T-helper 1 cell treated with Interleukin-12 subunit alpha and Interleukin-12 subunit beta and Interleukin-4 antibody, amounts not matched to agents 30 μg/mL and 1 μg/mL, for 36 hours (primary cell): ENCODE results near the gene LGALS9.
A peak's percentile ranks its signal among the peaks of the same experiment; 100 is the strongest.

Experiments
- H3K27ac Mint-ChIP-seq: one replicate; pipeline ENCODE4 v1.8.0; 2021; ENCODE audit warnings: mild to moderate bottlenecking, mixed read lengths
- H3K27me3 Mint-ChIP-seq: one replicate; pipeline ENCODE4 v1.8.0; 2021; ENCODE audit warnings: low read depth, mixed read lengths
- H3K36me3 Mint-ChIP-seq: one replicate; pipeline ENCODE4 v1.8.0; 2021; ENCODE audit warnings: low read depth, mixed read lengths
- H3K4me1 Mint-ChIP-seq: one replicate; pipeline ENCODE4 v1.8.0; 2021; ENCODE audit warnings: low read depth, mixed read lengths
- H3K4me3 Mint-ChIP-seq: one replicate; pipeline ENCODE4 v1.8.0; 2021; ENCODE audit warnings: mild to moderate bottlenecking, moderate library complexity, mixed read lengths
- H3K9me3 Mint-ChIP-seq: one replicate; pipeline ENCODE4 v1.8.0; 2021; ENCODE audit warnings: mixed read lengths

Gene LGALS9

GRCh38 chr17:27610304-27610677, 20.7 kb upstream of the LGALS9 start:
- peaks cover 28% of the 10 kb centered on the region for H3K4me1 Mint-ChIP-seq
- no peak overlapping the region for H3K27ac Mint-ChIP-seq
- H3K36me3 Mint-ChIP-seq, result peaks cover 54% of the 10 kb centered on the region
- H3K9me3 Mint-ChIP-seq, result peaks cover 3% of the 10 kb centered on the region
- H3K4me3 Mint-ChIP-seq, result no peak overlapping the region
- H3K27me3 Mint-ChIP-seq, result no peaks in the 10 kb centered on the region

- Mint-ChIP-seq H3K27me3 (no peaks in the 10 kb centered on the region), H3K9me3 (peaks cover 6% of the 10 kb centered on the region), H3K4me3 (no peak overlapping the region), H3K27ac (peak overlapping the region; percentile 16), H3K36me3 (peaks cover 63% of the 10 kb centered on the region), H3K4me1 (peaks cover 46% of the 10 kb centered on the region)
These were observed 18.7 kb upstream of the LGALS9 start for GRCh38 chr17:27612160-27612770.

GRCh38 chr17:27613433-27613832, 17.6 kb upstream of the LGALS9 start:
- peaks cover 61% of the 10 kb centered on the region for H3K36me3 Mint-ChIP-seq
- peaks cover 44% of the 10 kb centered on the region for H3K4me1 Mint-ChIP-seq
- H3K9me3 Mint-ChIP-seq, result peaks cover 6% of the 10 kb centered on the region
- H3K4me3 Mint-ChIP-seq, result no peak overlapping the region
- no peaks in the 10 kb centered on the region for H3K27me3 Mint-ChIP-seq
- H3K27ac Mint-ChIP-seq, result no peak overlapping the region

- Mint-ChIP-seq H3K27ac (peak overlapping the region; percentile 32), H3K4me3 (no peak overlapping the region), H3K36me3 (peaks cover 57% of the 10 kb centered on the region), H3K4me1 (peaks cover 40% of the 10 kb centered on the region), H3K27me3 (no peaks in the 10 kb centered on the region), H3K9me3 (peaks cover 6% of the 10 kb centered on the region)
These were observed 15.9 kb upstream of the LGALS9 start for GRCh38 chr17:27615121-27615520.

GRCh38 chr17:27616414-27616813, 14.6 kb upstream of the LGALS9 start:
- H3K4me1 Mint-ChIP-seq, result peaks cover 43% of the 10 kb centered on the region
- H3K4me3 Mint-ChIP-seq, result peak overlapping the region; percentile 40
- peaks cover 57% of the 10 kb centered on the region for H3K36me3 Mint-ChIP-seq
- no peaks in the 10 kb centered on the region for H3K27me3 Mint-ChIP-seq
- peak overlapping the region; percentile 72 for H3K27ac Mint-ChIP-seq
- peaks cover 6% of the 10 kb centered on the region for H3K9me3 Mint-ChIP-seq

- peaks cover 6% of the 10 kb centered on the region for H3K9me3 Mint-ChIP-seq
- peaks cover 59% of the 10 kb centered on the region for H3K36me3 Mint-ChIP-seq
- peaks cover 31% of the 10 kb centered on the region for H3K4me1 Mint-ChIP-seq
- no peak overlapping the region for H3K4me3 Mint-ChIP-seq
- no peaks in the 10 kb centered on the region for H3K27me3 Mint-ChIP-seq
- H3K27ac Mint-ChIP-seq, result no peak overlapping the region
These were observed 12.6 kb upstream of the LGALS9 start for GRCh38 chr17:27618417-27618816.

GRCh38 chr17:27620721-27621120, 10.3 kb upstream of the LGALS9 start:
- H3K36me3 Mint-ChIP-seq, result peaks cover 44% of the 10 kb centered on the region
- H3K27me3 Mint-ChIP-seq, result no peaks in the 10 kb centered on the region
- H3K4me3 Mint-ChIP-seq, result no peak overlapping the region
- H3K4me1 Mint-ChIP-seq, result peaks cover 24% of the 10 kb centered on the region
- H3K9me3 Mint-ChIP-seq, result no peaks in the 10 kb centered on the region
- peak overlapping the region; percentile 75 for H3K27ac Mint-ChIP-seq

- no peak overlapping the region for H3K4me3 Mint-ChIP-seq
- H3K4me1 Mint-ChIP-seq, result peaks cover 16% of the 10 kb centered on the region
- no peak overlapping the region for H3K27ac Mint-ChIP-seq
- peaks cover 42% of the 10 kb centered on the region for H3K36me3 Mint-ChIP-seq
- no peaks in the 10 kb centered on the region for H3K27me3 Mint-ChIP-seq
- no peaks in the 10 kb centered on the region for H3K9me3 Mint-ChIP-seq
These were observed 9.5 kb upstream of the LGALS9 start for GRCh38 chr17:27621536-27621935.

GRCh38 chr17:27621942-27622559, 8.9 kb upstream of the LGALS9 start:
- H3K27ac Mint-ChIP-seq, result no peak overlapping the region
- H3K27me3 Mint-ChIP-seq, result no peaks in the 10 kb centered on the region
- peaks cover 11% of the 10 kb centered on the region for H3K4me1 Mint-ChIP-seq
- H3K9me3 Mint-ChIP-seq, result no peaks in the 10 kb centered on the region
- H3K36me3 Mint-ChIP-seq, result peaks cover 42% of the 10 kb centered on the region
- H3K4me3 Mint-ChIP-seq, result no peak overlapping the region

- H3K4me3 Mint-ChIP-seq, result no peak overlapping the region
- peaks cover 42% of the 10 kb centered on the region for H3K36me3 Mint-ChIP-seq
- H3K9me3 Mint-ChIP-seq, result no peaks in the 10 kb centered on the region
- H3K4me1 Mint-ChIP-seq, result peaks cover 14% of the 10 kb centered on the region
- H3K27ac Mint-ChIP-seq, result no peak overlapping the region
- H3K27me3 Mint-ChIP-seq, result no peaks in the 10 kb centered on the region
These were observed 8.0 kb upstream of the LGALS9 start for GRCh38 chr17:27622986-27623385.

GRCh38 chr17:27623614-27624013, 7.4 kb upstream of the LGALS9 start:
- Mint-ChIP-seq H3K27ac (no peak overlapping the region), H3K4me3 (no peak overlapping the region), H3K27me3 (no peaks in the 10 kb centered on the region), H3K36me3 (peaks cover 38% of the 10 kb centered on the region), H3K9me3 (no peaks in the 10 kb centered on the region), H3K4me1 (peaks cover 20% of the 10 kb centered on the region)

- Mint-ChIP-seq H3K36me3 (peaks cover 41% of the 10 kb centered on the region), H3K4me1 (peaks cover 24% of the 10 kb centered on the region), H3K27ac (no peak overlapping the region), H3K9me3 (no peaks in the 10 kb centered on the region), H3K4me3 (no peak overlapping the region), H3K27me3 (no peaks in the 10 kb centered on the region)
These were observed 6.4 kb upstream of the LGALS9 start for GRCh38 chr17:27624539-27624938.

- Mint-ChIP-seq H3K27ac (no peak overlapping the region), H3K9me3 (no peaks in the 10 kb centered on the region), H3K4me3 (no peak overlapping the region), H3K27me3 (no peaks in the 10 kb centered on the region), H3K4me1 (peaks cover 25% of the 10 kb centered on the region), H3K36me3 (peaks cover 42% of the 10 kb centered on the region)
These were observed 5.1 kb upstream of the LGALS9 start for GRCh38 chr17:27625856-27626255.

GRCh38 chr17:27627514-27627913, 3.5 kb upstream of the LGALS9 start:
- peaks cover 32% of the 10 kb centered on the region for H3K4me1 Mint-ChIP-seq
- no peaks in the 10 kb centered on the region for H3K9me3 Mint-ChIP-seq
- no peak overlapping the region for H3K27ac Mint-ChIP-seq
- H3K4me3 Mint-ChIP-seq, result no peak overlapping the region
- peaks cover 40% of the 10 kb centered on the region for H3K36me3 Mint-ChIP-seq
- no peaks in the 10 kb centered on the region for H3K27me3 Mint-ChIP-seq

GRCh38 chr17:27628376-27628775, 2.6 kb upstream of the LGALS9 start:
- H3K27ac Mint-ChIP-seq, result peak overlapping the region; percentile 9
- H3K27me3 Mint-ChIP-seq, result no peaks in the 10 kb centered on the region
- H3K4me3 Mint-ChIP-seq, result no peak overlapping the region

More at GRCh38 chr17:27628376-27628775, 2.6 kb upstream of the LGALS9 start:
- H3K4me1 Mint-ChIP-seq, result peaks cover 36% of the 10 kb centered on the region
- H3K36me3 Mint-ChIP-seq, result peaks cover 33% of the 10 kb centered on the region
- H3K9me3 Mint-ChIP-seq, result no peaks in the 10 kb centered on the region
